ENCODE measurements around the gene PLXND1.

DNA sequence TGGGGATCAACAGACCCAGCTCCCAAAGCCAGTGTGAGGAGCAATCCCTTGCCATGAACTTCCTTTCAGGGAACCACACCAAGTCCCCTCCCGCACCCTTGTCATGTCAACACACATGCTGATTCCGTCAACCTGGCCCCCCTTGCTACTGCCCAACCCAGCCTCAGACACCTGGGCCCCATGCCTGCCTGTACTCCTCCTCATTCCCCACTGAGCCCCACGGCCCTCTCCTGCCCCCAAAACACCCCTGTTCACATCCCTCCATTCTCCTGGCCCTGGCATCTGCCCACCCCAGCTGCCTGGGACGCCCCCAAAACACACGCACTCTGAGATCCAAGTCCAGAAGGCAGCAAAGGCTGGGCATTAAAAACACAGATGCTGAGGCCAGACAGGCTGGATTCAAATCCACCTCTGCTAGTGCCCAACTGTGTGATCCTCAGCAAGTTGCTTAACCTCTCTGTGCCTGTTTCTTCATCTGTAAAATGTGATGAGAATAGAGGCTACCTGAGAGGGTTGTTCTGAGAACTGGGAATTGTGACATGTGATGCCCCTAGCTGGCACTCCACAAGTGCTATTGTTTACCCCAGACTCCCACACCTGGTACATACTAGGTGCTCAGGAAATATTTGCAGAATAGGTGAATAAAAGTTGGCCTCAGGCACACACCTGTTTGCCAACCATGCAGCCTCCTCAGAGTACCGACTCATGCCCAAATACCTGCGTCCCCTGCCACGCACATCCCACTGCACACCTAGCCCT lies 2.3 kb downstream of the PLXND1 start:
- TF ChIP-seq, protein P1, sequence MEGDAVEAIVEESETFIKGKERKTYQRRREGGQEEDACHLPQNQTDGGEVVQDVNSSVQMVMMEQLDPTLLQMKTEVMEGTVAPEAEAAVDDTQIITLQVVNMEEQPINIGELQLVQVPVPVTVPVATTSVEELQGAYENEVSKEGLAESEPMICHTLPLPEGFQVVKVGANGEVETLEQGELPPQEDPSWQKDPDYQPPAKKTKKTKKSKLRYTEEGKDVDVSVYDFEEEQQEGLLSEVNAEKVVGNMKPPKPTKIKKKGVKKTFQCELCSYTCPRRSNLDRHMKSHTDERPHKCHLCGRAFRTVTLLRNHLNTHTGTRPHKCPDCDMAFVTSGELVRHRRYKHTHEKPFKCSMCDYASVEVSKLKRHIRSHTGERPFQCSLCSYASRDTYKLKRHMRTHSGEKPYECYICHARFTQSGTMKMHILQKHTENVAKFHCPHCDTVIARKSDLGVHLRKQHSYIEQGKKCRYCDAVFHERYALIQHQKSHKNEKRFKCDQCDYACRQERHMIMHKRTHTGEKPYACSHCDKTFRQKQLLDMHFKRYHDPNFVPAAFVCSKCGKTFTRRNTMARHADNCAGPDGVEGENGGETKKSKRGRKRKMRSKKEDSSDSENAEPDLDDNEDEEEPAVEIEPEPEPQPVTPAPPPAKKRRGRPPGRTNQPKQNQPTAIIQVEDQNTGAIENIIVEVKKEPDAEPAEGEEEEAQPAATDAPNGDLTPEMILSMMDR (IDR thresholded peaks at IDR 0.05; ENCODE audit: low read depth, low read length): no peak
- no peak for TF ChIP-seq POLR2A (IDR thresholded peaks at IDR 0.05; ENCODE audit: extremely low read depth, insufficient read length)
- no peak for TF ChIP-seq MYC (IDR thresholded peaks at IDR 0.05; ENCODE audit: low read depth, low read length)
- TF ChIP-seq, protein P2, sequence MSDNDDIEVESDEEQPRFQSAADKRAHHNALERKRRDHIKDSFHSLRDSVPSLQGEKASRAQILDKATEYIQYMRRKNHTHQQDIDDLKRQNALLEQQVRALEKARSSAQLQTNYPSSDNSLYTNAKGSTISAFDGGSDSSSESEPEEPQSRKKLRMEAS (IDR thresholded peaks at IDR 0.05; ENCODE audit: low read depth, low read length): no peak

All from NB4 (cell line).